22Rv1 (cell line): ENCODE results near the gene COL12A1.

Source experiments
- CTCF ChIP-seq: fragments of 450-650 bp; IDR thresholded peaks from 2 replicates; pipeline ENCODE4 v1.5.1; 2017; ENCODE audit warnings: mild to moderate bottlenecking
- ZFX ChIP-seq: fragments of 450-650 bp; IDR thresholded peaks from 2 replicates; pipeline ENCODE4 v1.6.1; 2017; ENCODE audit warnings: antibody characterized with exemption, borderline replicate concordance

- TF ChIP-seq CTCF (no peak), ZFX (no peak)
These were observed 80.9 kb downstream of the COL12A1 start for GRCh38 chr6:75124983-75125382.
